DOHH2 (cell line): ENCODE results near the gene GIMAP1.

Experiments
- H3F3A ChIP-seq: fragments of 200-600 bp; sonication (generic), shearing (Covaris generic); 2 replicates; pipeline ENCODE4 v1.6.0; 2016; ENCODE audit warnings: antibody characterized with exemption, mild to moderate bottlenecking; ENCODE audit not compliant: control insufficient read depth, insufficient read depth
- H3K27ac ChIP-seq: fragments of 200-600 bp; sonication (generic); 2 replicates; pipeline ENCODE4 v1.5.1; 2014; ENCODE audit warnings: low read depth, mild to moderate bottlenecking, low read length, moderate library complexity
- H3K27me3 ChIP-seq: fragments of 200-600 bp; sonication (generic); 2 replicates; pipeline ENCODE4 v1.6.1; 2014; ENCODE audit warnings: mild to moderate bottlenecking, low read length, mixed read lengths; ENCODE audit not compliant: control insufficient read depth
- H3K36me3 ChIP-seq: fragments of 200-600 bp; sonication (generic); 2 replicates; pipeline ENCODE4 v1.6.1; 2014; ENCODE audit warnings: mild to moderate bottlenecking, low read length, moderate library complexity, mixed read lengths; ENCODE audit not compliant: control insufficient read depth
- H3K4me1 ChIP-seq: fragments of 200-600 bp; sonication (generic); 2 replicates; pipeline ENCODE4 v1.6.1; 2014; ENCODE audit warnings: mild to moderate bottlenecking, low read length, mixed read lengths; ENCODE audit not compliant: control insufficient read depth
- H3K4me2 ChIP-seq: fragments of 200-600 bp; sonication (generic); 2 replicates; pipeline ENCODE4 v1.6.0; 2014; ENCODE audit warnings: mild to moderate bottlenecking, low read length, moderate library complexity
- H3K4me3 ChIP-seq: fragments of 200-600 bp; sonication (generic); 2 replicates; pipeline ENCODE4 v1.5.1; 2014; ENCODE audit warnings: mild to moderate bottlenecking, low read length, mixed read lengths
- H3K79me2 ChIP-seq: fragments of 200-600 bp; sonication (generic); 2 replicates; pipeline ENCODE4 v1.6.1; 2014; ENCODE audit warnings: mild to moderate bottlenecking, low read length, mixed read lengths; ENCODE audit not compliant: control insufficient read depth
- H3K9me2 ChIP-seq: fragments of 200-600 bp; sonication (generic); replicated peaks from 2 replicates; pipeline ENCODE4 v1.6.1; 2014; ENCODE audit warnings: mild to moderate bottlenecking, low read length, mixed read lengths; ENCODE audit not compliant: control insufficient read depth
- H3K9me3 ChIP-seq: fragments of 200-600 bp; sonication (generic); 2 replicates; pipeline ENCODE4 v1.6.1; 2014; ENCODE audit warnings: antibody characterized with exemption, low read length, mixed read lengths; ENCODE audit not compliant: control insufficient read depth, insufficient read depth
- H4K20me1 ChIP-seq: fragments of 200-600 bp; sonication (generic); 2 replicates; pipeline ENCODE4 v1.6.0; 2014; ENCODE audit warnings: low read depth, mild to moderate bottlenecking, antibody characterized with exemption, low read length, moderate library complexity; ENCODE audit not compliant: control insufficient read depth, insufficient read depth
- EZH2phosphoT487 ChIP-seq: fragments of 200-600 bp; sonication (generic); IDR thresholded peaks from 2 replicates; pipeline ENCODE4 v1.6.1; 2017; ENCODE audit warnings: borderline replicate concordance, mild to moderate bottlenecking, antibody characterized with exemption, low read length, moderate library complexity, mixed read lengths
- TF ChIP-seq, protein P1 (sequence below): fragments of 200-600 bp; sonication (generic); IDR thresholded peaks from one replicate; pipeline ENCODE4 v1.5.1; 2014; ENCODE audit warnings: antibody characterized with exemption, mild to moderate bottlenecking, low read depth, low read length; ENCODE audit not compliant: poor library complexity, severe bottlenecking

The GIMAP1 gene

GRCh38 chr7:150728609-150729008 lies 12.2 kb downstream of the GIMAP1 start:
- no peaks in the 10 kb centered on the region for H3K36me3 ChIP-seq
- no peak overlapping the region for H3K4me3 ChIP-seq
- no peaks in the 10 kb centered on the region for H3K9me2 ChIP-seq
- H3K79me2 ChIP-seq, result no peaks in the 10 kb centered on the region
- no peaks in the 10 kb centered on the region for H3F3A ChIP-seq
- TF ChIP-seq, protein P1, sequence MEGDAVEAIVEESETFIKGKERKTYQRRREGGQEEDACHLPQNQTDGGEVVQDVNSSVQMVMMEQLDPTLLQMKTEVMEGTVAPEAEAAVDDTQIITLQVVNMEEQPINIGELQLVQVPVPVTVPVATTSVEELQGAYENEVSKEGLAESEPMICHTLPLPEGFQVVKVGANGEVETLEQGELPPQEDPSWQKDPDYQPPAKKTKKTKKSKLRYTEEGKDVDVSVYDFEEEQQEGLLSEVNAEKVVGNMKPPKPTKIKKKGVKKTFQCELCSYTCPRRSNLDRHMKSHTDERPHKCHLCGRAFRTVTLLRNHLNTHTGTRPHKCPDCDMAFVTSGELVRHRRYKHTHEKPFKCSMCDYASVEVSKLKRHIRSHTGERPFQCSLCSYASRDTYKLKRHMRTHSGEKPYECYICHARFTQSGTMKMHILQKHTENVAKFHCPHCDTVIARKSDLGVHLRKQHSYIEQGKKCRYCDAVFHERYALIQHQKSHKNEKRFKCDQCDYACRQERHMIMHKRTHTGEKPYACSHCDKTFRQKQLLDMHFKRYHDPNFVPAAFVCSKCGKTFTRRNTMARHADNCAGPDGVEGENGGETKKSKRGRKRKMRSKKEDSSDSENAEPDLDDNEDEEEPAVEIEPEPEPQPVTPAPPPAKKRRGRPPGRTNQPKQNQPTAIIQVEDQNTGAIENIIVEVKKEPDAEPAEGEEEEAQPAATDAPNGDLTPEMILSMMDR, result no peak
- no peak for TF ChIP-seq EZH2phosphoT487
- no peaks in the 10 kb centered on the region for H3K4me1 ChIP-seq
- no peaks in the 10 kb centered on the region for H4K20me1 ChIP-seq
- H3K27ac ChIP-seq, result no peak overlapping the region
- no peaks in the 10 kb centered on the region for H3K9me3 ChIP-seq
- no peak overlapping the region for H3K4me2 ChIP-seq
- peaks cover 30% of the 10 kb centered on the region; the same call in 1 of the 2 replicates for H3K27me3 ChIP-seq

- Histone ChIP-seq H3K36me3 (no peaks in the 10 kb centered on the region), H3K9me2 (no peaks in the 10 kb centered on the region), H3K79me2 (no peaks in the 10 kb centered on the region), H3K4me3 (no peak overlapping the region), H3K4me2 (no peak overlapping the region), H3K27me3 (peaks cover 34% of the 10 kb centered on the region; the same call in 1 of the 2 replicates), H3K4me1 (no peaks in the 10 kb centered on the region), H4K20me1 (no peaks in the 10 kb centered on the region), H3K27ac (no peak overlapping the region), H3K9me3 (no peaks in the 10 kb centered on the region), H3F3A (no peaks in the 10 kb centered on the region)
- TF ChIP-seq EZH2phosphoT487, result no peak
- TF ChIP-seq, protein P1, result no peak
Measured at GRCh38 chr7:150731916-150732315, 15.5 kb downstream of the GIMAP1 start.

DNA sequence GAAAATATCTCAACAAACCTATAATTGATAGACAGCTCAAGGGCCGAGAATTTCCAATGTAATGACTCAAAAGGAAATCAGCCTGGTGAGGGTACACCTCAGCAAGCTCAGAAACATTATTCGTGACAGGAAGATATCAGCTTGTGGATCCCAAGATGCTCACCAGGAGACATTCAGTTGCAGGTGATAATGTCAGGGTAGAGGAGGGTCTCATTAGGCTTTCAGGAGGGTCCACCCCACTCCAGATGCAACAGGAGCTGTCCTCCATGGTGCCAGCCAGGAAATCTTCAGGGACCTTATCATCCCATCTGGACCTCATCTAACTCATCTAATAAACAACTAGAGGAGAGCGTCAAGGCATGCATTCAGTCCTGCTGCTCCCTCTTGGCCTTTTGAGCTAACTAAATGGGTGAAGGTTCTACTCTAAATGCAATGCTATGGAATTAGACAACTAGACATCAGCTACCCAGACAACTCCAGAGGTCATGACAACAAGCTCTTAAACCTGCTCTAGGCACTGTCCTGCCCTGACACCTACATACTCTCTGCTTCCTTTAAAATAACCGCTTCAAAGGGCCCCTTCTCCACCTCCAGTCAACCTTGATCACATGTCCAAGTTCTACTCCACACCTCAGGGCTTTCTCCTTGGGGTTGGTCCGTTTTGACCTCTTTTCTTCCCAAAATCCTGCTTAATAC lies 16.5 kb downstream of the GIMAP1 start:
- Histone ChIP-seq H3F3A (no peaks in the 10 kb centered on the region), H3K4me1 (no peaks in the 10 kb centered on the region), H3K27me3 (peaks cover 37% of the 10 kb centered on the region; the same call in 1 of the 2 replicates), H3K4me2 (no peak overlapping the region), H3K36me3 (no peaks in the 10 kb centered on the region), H3K9me2 (no peaks in the 10 kb centered on the region), H3K27ac (no peak overlapping the region), H3K79me2 (no peaks in the 10 kb centered on the region), H3K4me3 (no peak overlapping the region), H4K20me1 (no peaks in the 10 kb centered on the region), H3K9me3 (no peaks in the 10 kb centered on the region)
- no peak for TF ChIP-seq EZH2phosphoT487
- TF ChIP-seq, protein P1, result no peak
